HK-2 (cell line): ENCODE results near the gene PLVAP.

ENCODE experiments used
- DNase-seq: peaks from one replicate; pipeline ENCODE4 v3.0.0-alpha.2; 2018; ENCODE audit not compliant: unreplicated experiment

PLVAP gene

GRCh38 chr19:17303167-17303939 lies 73.8 kb downstream of the PLVAP start, which contains the start of gene ABHD8:
TSS of gene ABHD8 (minus strand) at chr19:17303425. CDS start at chr19:17301616, 1,809 bp downstream.
- DNase-seq: peak; percentile 97

- DNase-seq: no peak
These were observed 74.6 kb downstream of the PLVAP start for GRCh38 chr19:17302391-17303166.
